Activated CD4-positive, alpha-beta T cell treated with anti-CD3 and anti-CD28 coated beads, Interleukin-10, Interleukin-2, amounts not matched to agents 100 ng/mL and 50 ng/mL, durations not matched to agents 16 hours and 8 hours (primary cell): ENCODE data around the gene HSPB7.
"Not testable (repeated sequence)": the region's sequence is repeated elsewhere in the genome, so short reads cannot be mapped to it uniquely, and the experiment has no call there.

Experiments
- DNase-seq: peaks from one replicate; pipeline ENCODE4 v3.0.0-alpha.2; 2020

HSPB7 gene

GRCh38 chr1:16017461-16018303 lies at the start of gene HSPB7:
Gene HSPB7 (minus strand): TSS chr1:16018043. CDS start chr1:16017963, 80 bp downstream.
- no peak for DNase-seq

DNA sequence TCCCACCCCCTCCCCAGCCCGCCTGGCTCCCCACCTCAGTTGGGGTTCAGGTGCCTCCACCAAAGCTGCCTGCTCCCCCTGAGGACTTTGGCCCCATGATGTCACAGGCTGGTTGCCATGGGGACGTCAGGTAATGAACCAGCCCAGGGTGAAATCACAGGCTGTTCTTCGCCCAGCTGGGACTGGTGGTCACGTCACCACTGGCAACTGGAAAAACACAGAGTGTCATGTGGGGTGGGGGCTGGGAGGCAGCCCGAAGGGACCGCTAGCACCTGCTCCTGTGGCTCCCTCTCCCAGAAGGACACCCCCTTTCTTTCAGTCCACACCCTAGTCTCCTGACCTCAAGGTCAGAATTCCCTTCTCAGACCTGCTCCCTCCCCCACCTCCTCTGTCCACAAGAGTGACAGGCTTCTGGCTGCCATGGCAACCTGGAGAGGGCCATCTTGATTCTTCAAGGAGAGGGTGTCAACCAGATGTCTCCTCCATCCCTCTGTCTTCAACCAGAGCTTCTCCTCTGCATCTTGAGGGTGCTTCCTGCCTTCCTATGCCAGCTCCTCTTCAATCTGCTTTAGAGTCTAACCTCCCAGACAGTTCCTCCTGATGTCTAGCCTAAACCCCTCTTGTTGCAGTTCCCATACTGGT lies 49.4 kb upstream of the HSPB7 start:
- no peak for DNase-seq

- DNase-seq: no peak
Observed at GRCh38 chr1:16066245-16066644, 48.4 kb upstream of the HSPB7 start.

DNA sequence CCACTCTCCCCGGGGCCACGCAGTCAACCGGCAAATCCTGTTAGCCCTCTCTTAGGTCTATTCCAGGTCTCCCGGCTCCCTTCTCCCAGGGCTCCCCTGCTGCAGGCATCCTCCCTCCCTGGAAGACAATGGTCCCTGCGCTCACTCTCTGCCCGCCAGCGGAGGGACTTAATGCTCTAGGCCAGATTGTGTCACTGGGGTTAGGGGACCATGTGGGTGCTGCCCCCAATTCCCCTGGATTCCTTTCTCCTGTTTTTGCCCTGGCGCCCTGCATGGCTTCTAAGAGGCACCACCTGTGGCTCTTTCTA lies 47.4 kb upstream of the HSPB7 start:
- no peak for DNase-seq

- no peak for DNase-seq
Observed at GRCh38 chr1:16064536-16065268, 46.9 kb upstream of the HSPB7 start.

- no peak for DNase-seq
Observed at GRCh38 chr1:16063921-16064320, 46.1 kb upstream of the HSPB7 start.

DNA sequence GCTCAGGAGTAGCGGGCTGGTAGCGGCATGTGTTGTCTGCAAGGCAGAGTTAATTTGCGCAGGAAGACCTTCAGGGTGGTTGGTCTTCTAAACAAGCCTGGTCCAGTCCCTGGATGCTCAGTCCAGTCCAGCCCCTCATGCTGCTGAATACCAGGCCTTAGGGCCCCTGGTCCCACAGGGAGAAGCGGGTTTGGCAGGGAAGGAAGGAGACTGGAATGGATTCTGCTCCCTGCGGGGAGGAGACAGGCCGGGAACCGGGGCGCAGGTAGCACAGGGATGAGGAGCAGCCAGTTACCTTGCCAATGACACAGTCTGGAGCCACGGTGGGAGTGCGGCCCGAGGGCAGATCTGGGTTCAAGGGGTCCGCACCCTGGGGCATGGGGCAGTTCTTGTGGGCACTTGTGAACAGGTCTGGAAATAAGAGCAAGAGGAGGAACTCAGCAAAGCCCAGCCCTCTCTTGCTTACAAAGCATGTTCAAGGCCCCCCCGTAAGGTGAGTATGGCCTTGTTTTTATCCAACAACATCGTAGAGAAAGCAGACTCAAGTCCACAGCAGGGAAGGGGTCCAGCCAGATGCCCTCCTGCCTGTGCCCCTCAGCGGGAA lies 45.5 kb upstream of the HSPB7 start:
- DNase-seq: no peak

GRCh38 chr1:16062687-16063075 lies 44.8 kb upstream of the HSPB7 start:
- DNase-seq: not testable (repeated sequence)

DNA sequence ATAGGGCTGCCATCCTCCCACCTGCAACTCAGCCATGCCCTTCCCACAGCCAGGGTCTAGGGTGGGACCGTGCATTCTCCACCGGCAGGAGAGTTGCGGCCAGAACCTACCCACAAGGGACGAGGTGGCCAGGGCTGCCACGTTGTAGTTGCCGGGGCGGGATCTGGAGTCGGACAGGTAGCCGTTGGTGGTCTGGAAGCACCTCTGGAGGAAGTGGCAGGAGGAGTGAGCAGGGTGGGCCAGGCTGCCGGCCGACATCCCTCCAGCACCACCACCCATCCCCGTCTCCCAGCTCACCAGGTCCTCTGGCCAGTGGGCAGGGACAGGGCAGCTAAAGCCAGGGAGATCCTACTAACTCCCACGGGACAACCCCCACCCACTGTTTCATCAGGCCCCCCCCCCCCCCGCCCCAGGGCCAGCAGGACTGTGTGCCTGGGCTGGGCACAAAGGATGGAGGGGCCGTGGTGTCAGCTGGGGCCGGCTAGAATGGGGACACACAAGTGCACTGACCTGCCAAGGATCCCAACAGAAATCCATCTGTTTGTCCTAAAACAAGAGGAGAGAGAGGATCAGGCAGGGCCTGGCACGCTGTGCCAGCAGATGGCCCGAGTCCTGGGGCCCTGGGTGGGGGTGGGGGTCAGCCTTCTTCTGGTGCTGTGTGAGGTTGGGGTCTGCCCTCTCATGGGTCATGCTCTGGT lies 44.3 kb upstream of the HSPB7 start:
- DNase-seq: not testable (repeated sequence)

GRCh38 chr1:16061266-16061665 lies 43.4 kb upstream of the HSPB7 start:
- no peak for DNase-seq

DNA sequence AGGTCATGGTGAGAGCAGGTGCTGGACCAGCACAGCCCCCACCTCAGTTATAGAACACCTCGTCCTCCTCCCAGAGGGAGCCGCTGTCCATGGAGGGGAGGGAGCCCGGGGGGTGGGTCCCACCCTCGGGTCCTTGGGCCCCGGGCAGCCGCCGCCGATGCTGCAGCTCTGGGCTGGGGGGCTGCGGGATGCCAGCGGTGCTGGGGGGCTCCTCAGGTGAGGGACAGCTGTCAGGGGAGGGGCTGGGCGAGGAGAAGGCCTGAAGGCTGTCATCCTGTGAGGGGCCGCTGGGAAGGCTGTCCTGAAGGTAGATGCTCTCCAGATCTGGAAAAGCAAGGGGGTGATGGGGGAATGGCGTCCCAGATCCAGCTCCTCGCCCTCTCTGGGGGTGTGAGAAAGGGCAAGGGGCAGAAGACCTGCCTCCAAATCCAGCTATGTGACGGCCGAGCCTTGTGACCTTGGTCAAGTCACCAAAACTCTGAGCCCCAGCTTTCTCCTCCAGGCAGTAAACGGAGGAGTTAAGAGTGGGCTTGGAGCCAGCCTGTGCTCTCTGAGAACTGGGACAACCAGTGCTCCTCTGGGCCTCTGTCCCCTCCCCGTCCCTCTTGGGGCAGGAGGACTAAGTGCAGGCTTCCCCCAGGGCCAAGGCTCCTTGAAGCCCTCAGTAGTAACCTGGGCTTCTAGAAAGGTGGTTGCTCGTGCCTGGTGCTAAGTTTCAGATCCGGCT lies 40.7 kb upstream of the HSPB7 start:
- DNase-seq: not testable (repeated sequence)

DNA sequence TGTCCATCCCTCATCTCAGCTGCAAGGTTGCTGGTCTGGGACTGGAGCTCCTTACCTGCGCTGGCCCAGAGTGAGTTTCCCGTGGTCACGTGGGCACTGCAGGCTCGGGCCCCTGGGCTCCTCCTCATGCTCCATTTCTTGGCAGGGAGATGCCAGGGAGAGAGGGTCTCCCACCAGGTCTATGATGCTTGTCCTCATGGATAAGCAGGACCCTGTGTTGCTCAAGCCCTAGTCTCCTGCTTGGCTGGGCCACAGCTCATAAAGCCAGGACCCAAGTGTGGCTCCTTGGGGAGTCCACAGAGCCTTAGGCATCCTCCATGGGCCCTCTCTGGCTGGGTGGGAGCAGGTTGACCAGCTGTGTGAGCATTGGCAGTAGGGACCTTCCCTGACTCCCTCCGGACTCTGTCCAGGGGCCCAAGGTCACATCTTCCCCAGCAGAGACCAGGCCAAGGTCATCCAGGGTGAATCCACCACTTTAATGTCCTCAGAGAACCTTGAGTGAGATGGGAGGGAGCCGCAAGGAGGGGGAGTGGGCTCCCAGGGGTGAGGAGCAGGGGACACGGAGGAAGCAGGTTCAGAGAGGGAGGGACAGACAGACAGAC lies 39.6 kb upstream of the HSPB7 start:
- not testable (repeated sequence) for DNase-seq

GRCh38 chr1:16056521-16056912 lies 38.7 kb upstream of the HSPB7 start:
- not testable (repeated sequence) for DNase-seq

- DNase-seq: peak; percentile 89
Observed at GRCh38 chr1:16055613-16056520, 38.0 kb upstream of the HSPB7 start.

GRCh38 chr1:16054598-16055540 lies 37.0 kb upstream of the HSPB7 start:
- no peak for DNase-seq

DNA sequence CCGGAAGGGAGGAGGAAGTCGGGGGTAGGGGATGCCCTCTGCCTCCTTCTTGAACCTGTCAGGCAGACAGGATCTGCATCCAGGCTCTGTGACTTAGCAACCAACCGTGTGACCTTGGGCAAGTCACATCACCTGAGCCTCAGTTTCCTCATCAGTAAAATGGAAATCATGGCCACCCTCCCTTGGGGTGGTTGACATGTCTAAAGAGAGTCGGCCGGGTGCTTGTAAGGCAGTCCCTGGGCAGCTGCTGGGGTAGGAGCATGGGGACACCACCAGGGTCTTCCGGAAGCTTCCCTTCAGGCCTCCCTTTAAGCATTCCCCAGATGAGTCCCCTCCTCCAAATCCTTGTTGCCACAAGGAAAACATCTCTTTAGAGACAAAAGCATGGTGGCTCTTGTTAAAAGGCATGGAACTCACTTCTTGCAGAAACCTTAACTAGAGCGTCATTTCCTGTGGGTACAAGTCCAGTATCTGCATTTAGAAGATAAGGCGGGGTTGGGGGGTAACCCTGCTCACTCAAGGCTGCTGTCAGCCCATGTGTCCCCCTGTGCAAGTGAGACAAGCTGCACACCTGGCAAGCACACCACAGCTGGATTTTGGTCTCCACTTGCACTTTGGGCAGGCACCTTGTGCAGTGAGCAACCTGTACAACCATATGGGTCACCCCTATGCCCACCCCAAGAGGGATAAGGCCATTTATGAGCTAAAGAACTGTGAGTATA lies 36.1 kb upstream of the HSPB7 start:
- DNase-seq: no peak

GRCh38 chr1:16051949-16052348 lies 34.1 kb upstream of the HSPB7 start:
- not testable (repeated sequence) for DNase-seq

GRCh38 chr1:16051039-16051438 lies 33.2 kb upstream of the HSPB7 start:
- no peak for DNase-seq

DNA sequence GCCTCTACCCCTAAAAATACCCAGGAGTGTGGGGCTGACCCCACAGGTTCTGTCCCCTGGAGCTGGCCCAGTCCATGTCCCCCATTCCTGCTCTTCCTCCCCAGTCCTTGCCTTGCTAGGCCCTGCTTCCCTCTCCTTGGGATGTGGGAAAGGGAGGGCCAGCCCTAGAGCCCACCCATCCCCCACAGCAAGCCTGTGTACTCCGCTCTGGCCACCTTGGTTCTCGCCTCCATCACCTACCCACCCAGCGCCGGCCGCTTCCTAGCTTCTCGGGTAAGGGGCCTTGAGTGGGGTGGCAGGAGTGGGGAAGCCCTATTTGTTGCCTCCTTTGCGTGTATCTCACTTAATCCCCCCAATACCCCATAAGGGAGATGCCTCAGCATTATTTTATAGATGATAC lies 32.5 kb upstream of the HSPB7 start:
- DNase-seq: no peak
